Measurements from ENCODE around the gene KLF17.

KLF17 gene, protein sequence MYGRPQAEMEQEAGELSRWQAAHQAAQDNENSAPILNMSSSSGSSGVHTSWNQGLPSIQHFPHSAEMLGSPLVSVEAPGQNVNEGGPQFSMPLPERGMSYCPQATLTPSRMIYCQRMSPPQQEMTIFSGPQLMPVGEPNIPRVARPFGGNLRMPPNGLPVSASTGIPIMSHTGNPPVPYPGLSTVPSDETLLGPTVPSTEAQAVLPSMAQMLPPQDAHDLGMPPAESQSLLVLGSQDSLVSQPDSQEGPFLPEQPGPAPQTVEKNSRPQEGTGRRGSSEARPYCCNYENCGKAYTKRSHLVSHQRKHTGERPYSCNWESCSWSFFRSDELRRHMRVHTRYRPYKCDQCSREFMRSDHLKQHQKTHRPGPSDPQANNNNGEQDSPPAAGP

DNA sequence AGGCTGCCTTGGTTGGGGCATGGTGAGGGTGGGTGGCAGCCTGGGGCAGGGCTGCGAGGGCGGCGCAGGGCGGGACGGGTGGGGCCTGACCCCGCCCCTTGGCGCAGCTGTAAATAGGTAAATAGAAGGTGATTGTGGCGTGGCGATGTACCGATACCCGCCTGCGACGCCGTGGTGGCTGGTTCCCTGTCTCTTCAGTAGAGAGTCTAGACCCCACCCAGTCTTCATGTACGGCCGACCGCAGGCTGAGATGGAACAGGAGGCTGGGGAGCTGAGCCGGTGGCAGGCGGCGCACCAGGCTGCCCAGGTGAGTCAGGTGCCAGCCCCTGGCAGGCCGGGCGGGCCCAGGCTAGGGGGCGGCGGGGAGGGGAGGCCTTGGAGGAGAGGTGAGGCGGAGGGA lies at the start of gene KLF17:
Gene KLF17 (plus strand): TSS at position 140 of the 400 bp plus-strand sequence. CDS start 87 bp downstream, at position 227.
- no peak for TF ChIP-seq ZNF274 (IDR thresholded peaks at IDR 0.05; ENCODE audit: low read depth, low read length)
- H3K4me3 ChIP-seq (ENCODE audit: low read length), result no peak within 1 kb of the TSS

DNA sequence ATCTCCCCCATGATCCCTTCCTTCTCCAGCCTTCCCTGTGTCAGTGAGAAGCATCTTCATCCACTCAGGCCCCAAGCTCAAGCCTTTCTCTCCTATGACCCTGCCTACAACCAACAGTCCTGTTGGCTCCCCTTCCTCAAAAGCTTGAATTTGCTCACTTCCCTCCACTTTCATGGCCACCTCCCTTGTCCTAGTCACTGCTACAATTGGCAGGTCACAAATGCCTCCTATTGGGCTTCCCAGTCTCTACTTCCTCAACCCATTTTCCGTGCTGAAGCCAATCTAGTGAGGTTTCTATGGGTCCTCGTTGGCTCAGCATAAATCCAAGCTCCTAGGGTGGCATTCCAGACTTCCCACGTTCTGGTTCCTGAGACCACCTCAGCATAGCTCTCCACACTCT lies 47.2 kb upstream of the KLF17 start:
- H3K4me3 ChIP-seq (ENCODE audit: low read length), result no peak overlapping the region
- TF ChIP-seq ZNF274 (IDR thresholded peaks at IDR 0.05; ENCODE audit: low read depth, low read length), result no peak

DNA sequence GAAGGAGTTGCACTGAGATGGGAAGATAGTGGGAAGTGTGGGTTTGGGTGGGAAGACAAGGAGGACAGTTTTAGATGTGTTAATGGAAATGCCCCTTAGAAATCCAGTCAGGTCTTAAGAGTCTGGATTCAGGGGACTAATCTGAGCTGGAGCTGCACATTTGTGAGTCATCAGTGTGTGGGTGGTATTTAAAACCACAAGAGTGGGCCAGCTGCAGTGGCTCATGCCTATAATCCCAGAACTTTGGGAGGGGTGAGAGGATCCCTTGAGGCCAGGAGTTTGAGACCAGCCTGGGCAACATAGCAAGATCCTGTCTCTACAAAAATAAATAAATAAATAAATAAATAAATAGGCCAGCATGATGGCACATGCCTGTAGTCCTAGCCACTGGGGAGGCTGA lies 46.4 kb upstream of the KLF17 start:
- no peak overlapping the region for H3K4me3 ChIP-seq (ENCODE audit: low read length)
- no peak for TF ChIP-seq ZNF274 (IDR thresholded peaks at IDR 0.05; ENCODE audit: low read depth, low read length)

DNA sequence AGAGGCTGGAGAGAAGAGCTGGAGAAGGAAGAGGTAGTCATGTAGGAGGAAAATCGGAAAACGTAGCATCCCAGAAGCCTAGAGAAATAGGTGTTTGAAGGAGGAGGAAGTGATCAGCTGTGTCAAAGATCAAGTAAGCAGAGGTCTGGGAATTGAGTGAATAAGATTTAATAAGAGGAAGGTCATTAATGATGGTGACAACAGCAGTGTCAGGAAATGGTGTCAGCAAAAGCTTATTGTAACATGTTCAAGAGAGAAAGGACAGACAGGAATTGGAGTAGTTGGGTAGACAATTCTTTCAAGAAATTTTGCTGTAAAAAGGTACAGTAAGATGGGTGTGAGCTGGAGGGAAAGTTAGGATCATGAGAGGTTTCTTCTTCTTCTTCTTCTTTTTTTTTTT lies 45.8 kb upstream of the KLF17 start:
- TF ChIP-seq ZNF274 (IDR thresholded peaks at IDR 0.05; ENCODE audit: low read depth, low read length), result no peak

DNA sequence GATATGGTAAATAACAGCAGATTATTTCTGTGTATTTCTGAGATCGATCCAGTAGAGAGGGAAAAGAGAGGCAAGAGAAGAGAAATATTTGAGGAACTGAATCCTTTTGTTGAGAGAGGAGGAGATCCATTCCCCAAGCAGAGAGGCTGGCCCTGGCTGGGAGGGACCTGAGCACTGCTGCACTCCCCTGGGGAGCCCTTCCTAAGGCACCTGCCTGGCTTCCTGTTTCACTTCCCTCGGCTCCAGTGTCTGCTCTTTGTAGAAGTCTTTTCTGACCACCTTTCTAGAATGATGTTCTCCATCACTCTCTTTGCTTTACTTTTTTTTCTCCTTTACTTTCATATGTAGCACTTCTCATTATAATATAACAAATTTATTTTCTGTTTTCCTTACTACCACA lies 45.1 kb upstream of the KLF17 start:
- no peak for TF ChIP-seq ZNF274 (IDR thresholded peaks at IDR 0.05; ENCODE audit: low read depth, low read length)
- H3K4me3 ChIP-seq (ENCODE audit: low read length), result no peak overlapping the region

More for the DNA sequence above, 45.8 kb upstream of the KLF17 start:
- no peak overlapping the region for H3K4me3 ChIP-seq (ENCODE audit: low read length)

DNA sequence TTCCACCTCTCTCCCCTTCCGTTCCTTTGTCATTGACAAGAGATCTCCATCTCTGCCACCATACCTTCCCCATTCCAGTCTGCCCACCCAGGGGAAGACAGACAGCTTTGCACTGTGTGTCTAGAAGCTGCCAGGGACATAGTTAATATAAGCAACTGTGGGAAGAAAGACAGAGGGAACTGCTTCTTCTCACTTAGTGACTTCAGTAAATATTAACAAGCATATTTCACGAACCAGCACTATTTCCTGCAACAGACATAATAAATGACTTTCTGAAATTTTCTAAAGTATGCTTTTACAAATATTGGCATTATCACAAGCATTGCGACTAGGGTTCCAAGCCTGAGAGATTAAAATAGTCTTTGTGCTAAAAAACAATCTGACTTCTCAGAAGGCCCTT lies 44.2 kb upstream of the KLF17 start:
- no peak for TF ChIP-seq ZNF274 (IDR thresholded peaks at IDR 0.05; ENCODE audit: low read depth, low read length)

DNA sequence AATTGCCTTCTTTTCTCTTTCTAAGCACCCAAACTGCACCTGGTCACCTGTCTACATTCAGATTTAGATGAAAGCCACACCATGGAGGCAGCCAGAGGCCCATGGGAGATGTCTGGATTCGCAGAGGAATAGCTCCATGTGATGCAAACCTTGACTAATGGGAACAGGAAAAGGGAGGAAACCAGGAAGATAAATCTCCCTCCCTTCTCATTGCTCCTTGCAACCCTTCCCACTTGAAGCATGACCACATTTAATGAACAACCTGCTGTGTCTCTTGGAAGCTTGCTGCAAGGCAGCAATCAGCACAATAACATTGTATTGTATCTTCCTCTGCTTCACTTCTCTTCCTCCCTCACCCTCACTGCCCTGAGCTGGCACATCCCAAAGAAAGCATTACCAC lies 42.6 kb upstream of the KLF17 start:
- TF ChIP-seq ZNF274 (IDR thresholded peaks at IDR 0.05; ENCODE audit: low read depth, low read length), result no peak
- H3K4me3 ChIP-seq (ENCODE audit: low read length), result no peak overlapping the region

More for the DNA sequence above, 44.2 kb upstream of the KLF17 start:
- H3K4me3 ChIP-seq (ENCODE audit: low read length), result no peak overlapping the region

DNA sequence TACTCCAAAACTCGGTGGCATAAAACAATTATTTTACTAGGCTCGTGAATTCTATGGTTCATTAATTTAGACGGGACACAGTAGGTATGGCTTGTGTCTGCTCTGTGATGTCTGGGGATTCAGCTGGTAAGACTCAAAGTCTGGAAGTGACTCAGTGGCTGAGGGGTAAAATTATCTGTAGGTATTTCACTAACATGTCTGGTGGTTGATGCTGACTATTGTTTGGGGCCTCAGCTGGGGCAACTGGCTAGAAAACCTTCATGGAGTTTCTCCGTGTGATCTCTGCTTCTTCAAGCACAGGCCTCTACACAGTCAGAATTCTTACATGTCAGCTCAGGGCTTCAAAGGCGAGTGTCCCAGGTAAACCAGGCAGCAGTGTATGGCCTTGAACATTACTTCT lies 41.2 kb upstream of the KLF17 start:
- no peak overlapping the region for H3K4me3 ChIP-seq (ENCODE audit: low read length)
- TF ChIP-seq ZNF274 (IDR thresholded peaks at IDR 0.05; ENCODE audit: low read depth, low read length), result no peak

DNA sequence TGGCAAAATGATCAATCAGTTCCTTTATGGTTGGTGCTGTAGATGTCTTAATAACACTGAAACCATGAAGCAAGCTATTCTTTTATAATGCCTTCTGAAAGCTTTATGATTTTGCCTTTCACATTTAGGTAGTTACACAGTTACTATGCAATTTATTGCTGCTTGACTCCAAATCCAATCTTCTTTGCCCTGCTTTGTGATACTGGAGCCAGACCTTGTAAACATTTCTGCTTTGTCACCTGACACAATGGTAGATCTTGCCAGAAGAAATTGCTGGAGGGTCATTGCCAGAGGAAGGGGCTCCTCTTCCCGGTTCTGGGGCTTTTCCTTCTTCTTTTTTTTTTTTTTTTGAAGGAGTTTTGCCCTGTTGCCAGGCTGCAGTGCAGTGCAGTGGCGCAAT lies 40.5 kb upstream of the KLF17 start:
- TF ChIP-seq ZNF274 (IDR thresholded peaks at IDR 0.05; ENCODE audit: low read depth, low read length), result no peak
- no peak overlapping the region for H3K4me3 ChIP-seq (ENCODE audit: low read length)

DNA sequence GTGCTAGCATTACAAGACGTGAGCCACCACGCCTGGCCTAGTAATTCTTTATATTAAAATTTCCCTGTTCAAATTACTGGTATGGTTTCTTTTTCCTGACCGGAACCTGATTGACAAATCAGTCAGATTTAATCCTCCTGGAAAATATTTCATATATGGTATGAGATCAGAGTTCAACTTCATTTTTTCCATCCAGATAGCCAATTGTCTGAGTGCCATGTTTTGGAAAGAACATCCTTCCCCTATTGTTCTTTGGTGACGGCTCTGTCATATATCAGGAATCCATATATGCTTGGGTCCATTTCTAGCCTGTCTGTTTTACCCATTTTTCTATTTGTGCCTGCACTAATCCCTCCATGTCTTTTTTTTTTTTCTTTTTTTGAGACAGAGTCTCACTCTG lies 39.1 kb upstream of the KLF17 start:
- H3K4me3 ChIP-seq (ENCODE audit: low read length), result no peak overlapping the region
- no peak for TF ChIP-seq ZNF274 (IDR thresholded peaks at IDR 0.05; ENCODE audit: low read depth, low read length)

DNA sequence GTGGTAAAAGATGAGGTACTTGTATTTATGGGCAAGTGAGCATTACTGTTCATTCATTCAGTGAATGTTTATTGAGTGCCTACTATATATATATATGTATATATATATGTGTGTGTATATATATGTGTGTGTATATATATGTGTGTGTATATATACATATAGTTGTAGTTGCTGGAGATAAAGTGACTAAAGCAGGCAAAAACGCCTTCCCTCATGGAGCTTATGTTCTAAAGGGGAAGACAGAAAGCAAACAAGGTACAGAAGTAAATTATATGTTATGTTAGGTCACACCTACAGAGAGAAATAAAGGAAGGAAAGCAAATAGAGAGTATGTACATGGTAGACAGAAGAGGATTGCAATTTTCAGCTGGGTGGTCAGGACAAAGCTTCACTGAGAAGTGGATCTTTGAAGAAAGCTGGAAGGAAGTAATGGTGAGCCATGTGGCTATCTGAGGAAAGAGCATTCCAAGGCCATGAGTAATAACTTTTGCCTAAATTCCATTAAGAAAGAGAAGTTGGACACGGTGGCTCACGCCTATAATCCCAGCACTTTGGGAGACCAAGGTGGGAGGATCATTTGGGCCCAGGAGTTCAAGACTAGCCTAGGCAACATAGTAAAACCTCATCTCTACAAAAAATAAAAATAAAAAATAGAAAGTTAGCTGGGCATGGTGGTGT lies 33.5 kb upstream of the KLF17 start:
- no peak overlapping the region for H3K4me3 ChIP-seq (ENCODE audit: low read length)
- no peak for TF ChIP-seq ZNF274 (IDR thresholded peaks at IDR 0.05; ENCODE audit: low read depth, low read length)

DNA sequence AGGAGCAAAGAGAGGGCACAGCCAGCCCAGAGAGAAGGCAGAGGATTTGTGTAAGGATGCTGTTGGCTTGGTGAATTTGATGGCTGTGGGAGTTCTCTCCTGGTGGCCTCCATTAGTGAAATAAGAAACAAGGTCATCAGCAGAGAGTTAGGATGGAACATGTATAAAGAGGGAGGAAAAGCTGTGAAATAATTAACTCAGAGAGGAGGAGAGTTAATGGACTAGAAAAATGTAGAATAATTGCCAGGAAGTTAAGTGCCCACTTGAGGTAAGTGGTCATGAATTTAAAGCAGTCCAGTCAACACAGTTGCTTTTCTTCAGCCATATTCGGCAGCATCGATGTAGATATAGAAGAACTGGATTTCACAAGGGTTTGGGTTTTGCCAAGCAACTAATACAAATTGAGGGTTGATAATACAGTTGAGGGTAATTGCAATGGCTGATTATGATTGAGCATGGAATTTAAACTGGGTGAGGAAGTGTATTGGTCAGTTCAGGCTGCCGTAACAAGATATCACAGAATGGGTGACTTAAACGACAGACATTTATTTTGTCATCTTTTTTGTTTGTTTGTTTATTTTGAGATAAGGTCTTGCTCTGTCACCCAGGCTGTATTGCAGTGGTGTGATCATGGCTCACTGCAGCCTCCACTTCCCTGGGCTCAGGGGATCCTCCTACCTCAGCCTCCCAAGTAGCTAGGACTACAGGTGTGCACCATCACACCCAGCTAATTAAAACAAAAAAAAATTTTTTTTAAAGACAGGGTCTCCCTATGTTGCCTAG lies 31.7 kb upstream of the KLF17 start:
- H3K4me3 ChIP-seq (ENCODE audit: low read length), result no peak overlapping the region
- no peak for TF ChIP-seq ZNF274 (IDR thresholded peaks at IDR 0.05; ENCODE audit: low read depth, low read length)

DNA sequence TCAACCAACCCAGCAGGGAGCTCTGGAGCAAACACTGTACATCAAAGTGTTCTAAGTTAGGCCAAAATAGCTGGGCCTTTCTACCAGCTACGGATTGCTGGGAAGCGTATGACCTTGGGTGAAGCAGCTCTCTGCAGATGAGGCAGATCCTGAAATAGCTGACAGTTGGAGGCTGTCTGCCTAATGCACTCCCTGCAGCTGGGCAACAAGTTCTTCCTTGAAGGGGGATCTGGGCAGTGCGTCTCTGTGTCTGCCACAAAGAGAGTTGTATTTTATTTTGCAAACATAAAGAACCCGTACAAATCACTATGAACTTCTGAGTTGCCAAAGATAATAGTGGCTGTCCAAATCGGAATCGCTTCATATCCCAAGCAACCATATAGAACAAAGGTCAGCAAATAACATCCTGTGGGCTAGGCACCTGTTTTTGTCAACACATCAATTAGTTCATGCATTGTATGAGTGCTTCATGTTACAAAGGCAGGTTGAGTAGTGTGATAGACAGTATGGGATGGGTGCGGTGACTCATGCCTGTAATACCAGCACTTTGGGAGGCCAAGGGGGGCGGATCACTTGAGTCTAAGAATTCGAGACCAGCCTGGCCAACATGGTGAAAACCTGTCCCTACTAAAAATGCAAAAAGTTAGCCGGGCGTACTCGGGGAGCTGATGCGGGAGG lies 29.1 kb upstream of the KLF17 start:
- H3K4me3 ChIP-seq (ENCODE audit: low read length), result no peak overlapping the region
- TF ChIP-seq ZNF274 (IDR thresholded peaks at IDR 0.05; ENCODE audit: low read depth, low read length), result no peak
